Left lung (tissue), 14 donors: ENCODE measurements around the gene LZTS2. TPM values are rescaled to one million over a fixed set of nuclear protein-coding genes. Genes with fewer than 3 reads are reported as not detected.
A peak's percentile ranks its signal among the peaks of the same experiment; 100 is the strongest.

Experiments used
- ATAC-seq: fragments of 200-7000 bp; cut with Tn5 transposase; one replicate; pipeline ENCODE4 v1.9.1; 2020; ENCODE audit warnings: moderate library complexity
- DNase-seq, 4 donors: peaks; one replicate each; pipeline ENCODE4 v3.0.0-alpha.2; 2013 to 2020
- H3K27ac ChIP-seq, 2 donors: fragments of 200-600 bp; sonication (generic) in 1 of 2; one replicate each; pipeline versions ENCODE4 v1.5.0 to v1.8.0; 2020 to 2021
- H3K27me3 ChIP-seq, 2 donors: fragments of 200-600 bp; sonication (generic) in 1 of 2; one replicate each; pipeline versions ENCODE4 v1.5.0 to v1.8.0; 2020 to 2021
- H3K36me3 ChIP-seq, 2 donors: fragments of 200-600 bp; sonication (generic) in 1 of 2; one replicate each; pipeline versions ENCODE4 v1.5.0 to v1.8.0; 2020 to 2021
- H3K4me1 ChIP-seq, 2 donors: fragments of 200-600 bp; one replicate each; pipeline ENCODE4 v1.8.0; 2021
- H3K4me3 ChIP-seq, 2 donors: fragments of 200-600 bp; sonication (generic) in 1 of 2; one replicate each; pipeline versions ENCODE4 v1.5.0 to v1.8.0; 2020 to 2021; ENCODE audit warnings: mild to moderate bottlenecking in 1 of 2
- H3K9me3 ChIP-seq, 2 donors: fragments of 200-600 bp; sonication (generic) in 1 of 2; one replicate each; pipeline versions ENCODE4 v1.5.0 to v1.8.0; 2020 to 2021
- intact Hi-C, 2 donors: fragments of 100-400 bp; cut with DNase I; formaldehyde crosslinking; loops; one replicate each; pipeline versions ENCODE4 v1.11.2 to v1.14.2; 2022
- long read RNA-seq, 12 donors: library from polyadenylated mRNA in 2 of 12; unstranded in 2 of 12; transcript quantifications; one replicate each; pipeline ENCODE4 v2.0.0 and lab custom pipeline, GENCODE V29; 2019 to 2026
- polyA plus RNA-seq, 6 donors: library from polyadenylated mRNA; unstranded; fragments of 120-200 nt; gene quantifications; one replicate each; pipeline ENCODE4 v1.2.1, GENCODE V29; 2013; ENCODE audit not compliant: insufficient read length in 6 of 6
- total RNA-seq, 2 donors: library from RNA; stranded (reverse); fragmentation: NEBNext Ultra II Directional; extraction: Animal tissue kit (Norgen Biotek cat#: 25700); gene quantifications; one replicate each; pipeline ENCODE4 v1.2.1, GENCODE V29; 2021
- TF ChIP-seq, protein P1 (sequence below), 2 donors: fragments of 200-600 bp; sonication (generic) in 1 of 2; IDR thresholded peaks; one replicate each; pipeline versions ENCODE4 v1.5.0 to v1.8.0; 2021; ENCODE audit warnings: antibody characterized with exemption in 2 of 2
- donor health status: DM: no; HTN: yes; CAD: no.
- donor health status: DM: no; HTN: no; CAD: no.

Gene LZTS2, protein sequence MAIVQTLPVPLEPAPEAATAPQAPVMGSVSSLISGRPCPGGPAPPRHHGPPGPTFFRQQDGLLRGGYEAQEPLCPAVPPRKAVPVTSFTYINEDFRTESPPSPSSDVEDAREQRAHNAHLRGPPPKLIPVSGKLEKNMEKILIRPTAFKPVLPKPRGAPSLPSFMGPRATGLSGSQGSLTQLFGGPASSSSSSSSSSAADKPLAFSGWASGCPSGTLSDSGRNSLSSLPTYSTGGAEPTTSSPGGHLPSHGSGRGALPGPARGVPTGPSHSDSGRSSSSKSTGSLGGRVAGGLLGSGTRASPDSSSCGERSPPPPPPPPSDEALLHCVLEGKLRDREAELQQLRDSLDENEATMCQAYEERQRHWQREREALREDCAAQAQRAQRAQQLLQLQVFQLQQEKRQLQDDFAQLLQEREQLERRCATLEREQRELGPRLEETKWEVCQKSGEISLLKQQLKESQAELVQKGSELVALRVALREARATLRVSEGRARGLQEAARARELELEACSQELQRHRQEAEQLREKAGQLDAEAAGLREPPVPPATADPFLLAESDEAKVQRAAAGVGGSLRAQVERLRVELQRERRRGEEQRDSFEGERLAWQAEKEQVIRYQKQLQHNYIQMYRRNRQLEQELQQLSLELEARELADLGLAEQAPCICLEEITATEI
- total RNA-seq (10 to 100 TPM; 47.6 to 48.6 TPM), polyA plus RNA-seq (10 to 100 TPM; 45.2 to 65.7 (median 59.1) TPM)
- long read RNA-seq, donor 1, full-length matches to known transcripts: 13 of 28 reads
- long read RNA-seq, donor 1, partial matches to known transcripts: 9 of 28 reads
- long read RNA-seq, donor 1, other reads (novel, unspliced or antisense): 6 of 28 reads
- long read RNA-seq, donor 2, full-length matches to known transcripts: 8 of 22 reads
- long read RNA-seq, donor 2, partial matches to known transcripts: 8 of 22 reads
- long read RNA-seq, donor 2, other reads (novel, unspliced or antisense): 6 of 22 reads
- long read RNA-seq, donor 3, full-length matches to known transcripts: 5 of 45 reads
- long read RNA-seq, donor 3, partial matches to known transcripts: 23 of 45 reads
- long read RNA-seq, donor 3, other reads (novel, unspliced or antisense): 17 of 45 reads
- long read RNA-seq, donor 4, full-length matches to known transcripts: 3 of 10 reads
- long read RNA-seq, donor 4, partial matches to known transcripts: 1 of 10 reads
- long read RNA-seq, donor 4, other reads (novel, unspliced or antisense): 6 of 10 reads
- long read RNA-seq, donor 5, full-length matches to known transcripts: 9 of 20 reads
- long read RNA-seq, donor 5, partial matches to known transcripts: 6 of 20 reads
- long read RNA-seq, donor 5, other reads (novel, unspliced or antisense): 5 of 20 reads
- long read RNA-seq, donor 6, full-length matches to known transcripts: 13 of 51 reads
- long read RNA-seq, donor 6, partial matches to known transcripts: 38 of 51 reads
- long read RNA-seq, donor 6, other reads (novel, unspliced or antisense): 0 of 51 reads
- long read RNA-seq, donor 7, full-length matches to known transcripts: 5 of 13 reads
- long read RNA-seq, donor 7, partial matches to known transcripts: 0 of 13 reads
- long read RNA-seq, donor 7, other reads (novel, unspliced or antisense): 8 of 13 reads
- long read RNA-seq, donor 8, full-length matches to known transcripts: 6 of 27 reads
- long read RNA-seq, donor 8, partial matches to known transcripts: 13 of 27 reads
- long read RNA-seq, donor 8, other reads (novel, unspliced or antisense): 8 of 27 reads
- long read RNA-seq, donor 9: 0 reads
- long read RNA-seq, donor 10, partial matches to known transcripts: 1 of 5 reads
- long read RNA-seq, donor 10, other reads (novel, unspliced or antisense): 2 of 5 reads
- long read RNA-seq, donor 11, full-length matches to known transcripts: 6 of 6 reads
- long read RNA-seq, donor 11, partial matches to known transcripts: 0 of 6 reads
- long read RNA-seq, donor 11, other reads (novel, unspliced or antisense): 0 of 6 reads
- long read RNA-seq, donor 12, full-length matches to known transcripts: 6 of 12 reads
- long read RNA-seq, donor 12, partial matches to known transcripts: 0 of 12 reads
- long read RNA-seq, donor 12, other reads (novel, unspliced or antisense): 6 of 12 reads

DNA sequence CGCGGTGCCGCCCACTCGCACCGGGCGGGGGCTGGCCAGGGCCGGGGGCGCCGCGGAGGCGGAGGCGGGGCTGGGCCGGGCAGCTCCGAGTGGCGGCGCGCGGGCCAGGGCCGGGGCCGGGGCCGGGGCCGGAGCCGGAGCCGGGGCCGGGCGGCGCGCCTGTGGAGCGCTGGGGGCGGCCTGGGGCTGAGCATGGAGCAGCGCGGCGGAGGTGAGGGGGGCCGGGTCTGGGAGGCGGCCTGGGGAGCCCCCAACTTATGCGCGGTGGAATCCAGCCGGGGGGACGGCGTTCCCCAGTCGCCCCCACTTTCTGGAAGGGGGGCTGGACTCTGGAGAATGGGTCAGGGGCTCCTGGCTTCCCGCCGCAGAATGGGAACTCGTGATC lies at the start of gene LZTS2:
Gene LZTS2 (plus strand): TSS at position 67 of the 385 bp plus-strand sequence. CDS start 2,731 bp downstream, outside the sequence.
- TF ChIP-seq, protein P1, sequence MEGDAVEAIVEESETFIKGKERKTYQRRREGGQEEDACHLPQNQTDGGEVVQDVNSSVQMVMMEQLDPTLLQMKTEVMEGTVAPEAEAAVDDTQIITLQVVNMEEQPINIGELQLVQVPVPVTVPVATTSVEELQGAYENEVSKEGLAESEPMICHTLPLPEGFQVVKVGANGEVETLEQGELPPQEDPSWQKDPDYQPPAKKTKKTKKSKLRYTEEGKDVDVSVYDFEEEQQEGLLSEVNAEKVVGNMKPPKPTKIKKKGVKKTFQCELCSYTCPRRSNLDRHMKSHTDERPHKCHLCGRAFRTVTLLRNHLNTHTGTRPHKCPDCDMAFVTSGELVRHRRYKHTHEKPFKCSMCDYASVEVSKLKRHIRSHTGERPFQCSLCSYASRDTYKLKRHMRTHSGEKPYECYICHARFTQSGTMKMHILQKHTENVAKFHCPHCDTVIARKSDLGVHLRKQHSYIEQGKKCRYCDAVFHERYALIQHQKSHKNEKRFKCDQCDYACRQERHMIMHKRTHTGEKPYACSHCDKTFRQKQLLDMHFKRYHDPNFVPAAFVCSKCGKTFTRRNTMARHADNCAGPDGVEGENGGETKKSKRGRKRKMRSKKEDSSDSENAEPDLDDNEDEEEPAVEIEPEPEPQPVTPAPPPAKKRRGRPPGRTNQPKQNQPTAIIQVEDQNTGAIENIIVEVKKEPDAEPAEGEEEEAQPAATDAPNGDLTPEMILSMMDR (IDR thresholded peaks at IDR 0.05): no peak
- Histone ChIP-seq H3K27ac (peak within 1 kb of the TSS; percentile 94 to 100), H3K27me3 (no peaks in the 10 kb centered on the region), H3K36me3 (peaks cover 0 to 24% of the 10 kb centered on the region in 2 donors), H3K4me1 (peaks cover 28 to 52% of the 10 kb centered on the region in 2 donors), H3K4me3 (peak within 1 kb of the TSS; percentile 60 to 90), H3K9me3 (no peaks in the 10 kb centered on the region)
- DNase-seq: no peak
- ATAC-seq: no peak
- intact Hi-C loops: no loop called here

DNA sequence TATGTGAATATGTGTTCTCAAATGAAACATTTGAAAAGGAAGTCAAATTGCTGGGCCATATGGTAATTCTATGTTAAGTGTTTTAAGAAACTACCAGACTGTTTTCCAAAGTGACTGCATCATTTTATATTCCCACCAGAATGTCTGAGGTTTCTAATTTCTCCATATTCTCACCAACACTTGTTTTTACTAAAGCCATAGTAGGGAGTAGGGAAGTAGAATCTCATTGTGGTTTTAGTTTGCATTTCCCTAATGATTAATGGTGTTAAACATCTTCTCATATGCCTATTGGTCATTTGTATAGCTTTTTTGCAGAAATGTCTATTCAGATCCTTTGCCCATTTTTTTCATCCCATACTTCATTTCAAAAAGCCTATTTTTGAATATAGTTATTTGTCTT lies 39.4 kb upstream of the LZTS2 start:
- ATAC-seq: no peak
- no peaks in the 10 kb centered on the region for H3K4me1 ChIP-seq
- TF ChIP-seq, protein P1 (IDR thresholded peaks at IDR 0.05): no peak
- H3K27me3 ChIP-seq: no peaks in the 10 kb centered on the region
- no peak overlapping the region for H3K4me3 ChIP-seq
- no peaks in the 10 kb centered on the region for H3K9me3 ChIP-seq
- DNase-seq: no peak
- H3K36me3 ChIP-seq: peaks cover 0 to 91% of the 10 kb centered on the region in 2 donors
- intact Hi-C loops: no loop called here
- no peak overlapping the region for H3K27ac ChIP-seq

DNA sequence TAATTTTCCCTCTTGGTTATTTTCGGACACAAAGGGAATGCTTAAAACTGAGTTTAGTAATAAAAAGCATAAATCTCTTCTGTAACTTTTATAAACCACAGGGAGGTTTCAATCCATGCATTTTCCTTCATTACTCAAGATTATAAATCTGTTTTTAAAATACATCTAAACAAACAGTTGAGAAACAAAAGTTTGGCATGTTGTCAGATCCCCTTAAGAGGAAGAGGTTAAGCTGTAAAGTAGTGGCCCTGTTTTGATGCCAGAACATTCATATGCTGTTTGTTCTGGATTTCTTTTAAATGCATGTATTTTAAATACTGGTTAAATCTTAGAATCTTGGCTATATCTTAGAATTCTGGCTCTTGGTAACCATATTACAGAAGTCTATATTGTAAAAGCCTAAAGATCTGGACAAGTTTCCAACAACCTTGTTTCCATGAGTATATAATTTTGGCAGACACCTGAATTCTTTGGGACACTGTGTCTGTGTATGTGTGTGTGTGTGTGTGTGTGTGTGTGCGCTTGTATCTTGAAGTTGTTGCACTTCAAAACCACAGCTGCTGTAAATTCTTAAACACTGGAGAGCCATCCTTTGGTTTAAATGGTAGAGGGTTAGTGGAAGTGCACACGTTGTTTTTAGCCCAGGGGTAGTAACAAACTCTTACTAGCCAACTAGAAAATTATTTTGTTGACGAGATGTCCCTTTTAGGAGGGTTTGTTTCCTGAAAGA lies 37.1 kb upstream of the LZTS2 start:
- Histone ChIP-seq H3K4me3 (no peak overlapping the region), H3K4me1 (no peaks in the 10 kb centered on the region), H3K36me3 (peaks cover 0 to 79% of the 10 kb centered on the region in 2 donors), H3K9me3 (no peaks in the 10 kb centered on the region), H3K27ac (no peak overlapping the region), H3K27me3 (no peaks in the 10 kb centered on the region)
- intact Hi-C loops: no loop called here
- TF ChIP-seq, protein P1 (IDR thresholded peaks at IDR 0.05): no peak
- DNase-seq (peak in 1 of 4 donors; percentile 30), ATAC-seq (no peak)
